ENCODE data around the gene RNF168. TPM values are rescaled to one million over a fixed set of nuclear protein-coding genes. Genes with fewer than 3 reads are reported as not detected.
"Not testable (repeated sequence)": the region's sequence is repeated elsewhere in the genome, so short reads cannot be mapped to it uniquely, and the experiment has no call there.

RNF168 gene
- polyA plus RNA-seq, 2 donors: 5.3 to 5.7 TPM

GRCh38 chr3:196458063-196458462 lies 45.5 kb downstream of the RNF168 start:
- no peaks in the 10 kb centered on the region for H3K9me3 ChIP-seq (ENCODE audit: control insufficient read depth in 2 of 2, insufficient read depth in 1 of 2, low read depth in 1 of 2, low read length in 1 of 2)
- no peak overlapping the region for H3K4me3 ChIP-seq (ENCODE audit: low read depth in 1 of 2, low read length in 2 of 2)
- H3K27ac ChIP-seq (ENCODE audit: low read depth in 2 of 2, low read length in 1 of 2): no peak overlapping the region
- no peaks in the 10 kb centered on the region for H3K36me3 ChIP-seq (ENCODE audit: control insufficient read depth in 2 of 2, insufficient read depth in 2 of 2, low read length in 1 of 2)
- H3K4me1 ChIP-seq (ENCODE audit: control insufficient read depth in 2 of 2, insufficient read depth in 2 of 2, low read length in 1 of 2): no peaks in the 10 kb centered on the region
- WGBS, 2 donors: 71 to 80% methylated on average over 4 of the region's 4 CpGs
- no peaks in the 10 kb centered on the region for H3K27me3 ChIP-seq (ENCODE audit: control insufficient read depth in 1 of 2, insufficient read depth in 2 of 2, low read length in 2 of 2)

DNA sequence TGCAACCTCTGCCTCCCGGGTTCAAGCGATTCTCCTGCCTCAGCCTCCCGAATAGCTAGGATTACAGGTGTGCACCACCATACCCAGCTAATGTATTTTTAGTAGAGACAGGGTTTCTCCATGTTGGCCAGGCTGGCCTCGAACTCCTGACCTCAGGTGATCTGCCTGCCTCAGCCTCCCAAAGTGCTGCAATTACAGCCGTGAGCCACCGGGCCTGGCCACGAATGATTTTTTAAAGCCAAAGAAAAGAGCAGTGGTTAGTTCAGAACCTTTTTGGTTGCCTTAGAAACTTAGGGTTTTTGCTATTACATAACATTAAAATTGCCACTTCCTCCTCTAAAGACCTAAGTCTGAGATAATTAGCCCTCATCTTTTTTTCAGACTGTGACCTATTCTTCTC lies 46.1 kb downstream of the RNF168 start:
- H3K27me3 ChIP-seq (ENCODE audit: control insufficient read depth in 1 of 2, insufficient read depth in 2 of 2, low read length in 2 of 2); H3K36me3 ChIP-seq (ENCODE audit: control insufficient read depth in 2 of 2, insufficient read depth in 2 of 2, low read length in 1 of 2); H3K4me1 ChIP-seq (ENCODE audit: control insufficient read depth in 2 of 2, insufficient read depth in 2 of 2, low read length in 1 of 2); H3K4me3 ChIP-seq (ENCODE audit: low read depth in 1 of 2, low read length in 2 of 2); H3K9me3 ChIP-seq (ENCODE audit: control insufficient read depth in 2 of 2, insufficient read depth in 1 of 2, low read depth in 1 of 2, low read length in 1 of 2); H3K27ac ChIP-seq (ENCODE audit: low read depth in 2 of 2, low read length in 1 of 2): not testable (repeated sequence)
- WGBS, 2 donors: 66 to 69% methylated on average over 6 to 7 of the region's 7 CpGs

DNA sequence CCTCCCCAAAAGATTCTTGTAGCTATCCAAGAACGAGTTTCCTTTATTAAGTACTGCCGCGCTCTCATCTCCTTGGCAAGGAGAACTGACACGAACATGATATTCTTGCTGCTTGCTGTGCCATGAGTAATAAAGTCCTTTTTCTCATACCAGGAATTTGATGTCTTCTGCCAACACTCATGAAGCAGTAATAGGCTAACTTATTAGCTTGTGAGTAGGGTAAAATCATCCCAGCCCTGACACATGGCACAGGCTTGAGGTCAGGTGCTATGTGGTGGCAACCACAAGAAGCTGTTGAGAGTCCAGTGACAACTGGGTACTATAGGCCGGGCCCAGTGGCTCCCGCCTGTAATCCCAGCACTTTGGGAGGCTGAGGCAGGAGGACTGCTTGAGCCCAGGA lies 48.6 kb downstream of the RNF168 start:
- H3K27ac ChIP-seq (ENCODE audit: low read depth in 2 of 2, low read length in 1 of 2): peak overlapping the region in 1 of 2 donors; percentile 33
- WGBS, 2 donors: 85 to 94% methylated on average over 6 of the region's 6 CpGs

GRCh38 chr3:196445391-196445790 lies 58.2 kb downstream of the RNF168 start:
- not testable (repeated sequence) for H3K4me3 ChIP-seq (ENCODE audit: low read depth in 1 of 2, low read length in 2 of 2); H3K27me3 ChIP-seq (ENCODE audit: control insufficient read depth in 1 of 2, insufficient read depth in 2 of 2, low read length in 2 of 2); H3K4me1 ChIP-seq (ENCODE audit: control insufficient read depth in 2 of 2, insufficient read depth in 2 of 2, low read length in 1 of 2); H3K27ac ChIP-seq (ENCODE audit: low read depth in 2 of 2, low read length in 1 of 2); H3K36me3 ChIP-seq (ENCODE audit: control insufficient read depth in 2 of 2, insufficient read depth in 2 of 2, low read length in 1 of 2); H3K9me3 ChIP-seq (ENCODE audit: control insufficient read depth in 2 of 2, insufficient read depth in 1 of 2, low read depth in 1 of 2, low read length in 1 of 2)
- WGBS, 2 donors: 92 to 94% methylated on average over 7 of the region's 7 CpGs

More for the DNA sequence above, 48.6 kb downstream of the RNF168 start:
- Histone ChIP-seq H3K9me3 (ENCODE audit: control insufficient read depth in 2 of 2, insufficient read depth in 1 of 2, low read depth in 1 of 2, low read length in 1 of 2) (no peaks in the 10 kb centered on the region), H3K4me3 (ENCODE audit: low read depth in 1 of 2, low read length in 2 of 2) (no peak overlapping the region), H3K27me3 (ENCODE audit: control insufficient read depth in 1 of 2, insufficient read depth in 2 of 2, low read length in 2 of 2) (no peaks in the 10 kb centered on the region), H3K36me3 (ENCODE audit: control insufficient read depth in 2 of 2, insufficient read depth in 2 of 2, low read length in 1 of 2) (no peaks in the 10 kb centered on the region), H3K4me1 (ENCODE audit: control insufficient read depth in 2 of 2, insufficient read depth in 2 of 2, low read length in 1 of 2) (no peaks in the 10 kb centered on the region)

- no peaks in the 10 kb centered on the region for H3K9me3 ChIP-seq (ENCODE audit: control insufficient read depth in 2 of 2, insufficient read depth in 1 of 2, low read depth in 1 of 2, low read length in 1 of 2)
- WGBS, 2 donors: 43 to 58% methylated on average over 2 of the region's 2 CpGs
- no peaks in the 10 kb centered on the region for H3K4me1 ChIP-seq (ENCODE audit: control insufficient read depth in 2 of 2, insufficient read depth in 2 of 2, low read length in 1 of 2)
- H3K27ac ChIP-seq (ENCODE audit: low read depth in 2 of 2, low read length in 1 of 2): no peak overlapping the region
- H3K27me3 ChIP-seq (ENCODE audit: control insufficient read depth in 1 of 2, insufficient read depth in 2 of 2, low read length in 2 of 2): no peaks in the 10 kb centered on the region
- H3K4me3 ChIP-seq (ENCODE audit: low read depth in 1 of 2, low read length in 2 of 2): no peak overlapping the region
- H3K36me3 ChIP-seq (ENCODE audit: control insufficient read depth in 2 of 2, insufficient read depth in 2 of 2, low read length in 1 of 2): no peaks in the 10 kb centered on the region
These were observed 59.1 kb downstream of the RNF168 start for GRCh38 chr3:196444500-196444894.

GRCh38 chr3:196440696-196441095 lies 62.9 kb downstream of the RNF168 start:
- H3K36me3 ChIP-seq (ENCODE audit: control insufficient read depth in 2 of 2, insufficient read depth in 2 of 2, low read length in 1 of 2): no peaks in the 10 kb centered on the region
- no peak overlapping the region for H3K27ac ChIP-seq (ENCODE audit: low read depth in 2 of 2, low read length in 1 of 2)
- 61 to 62% methylated on average over 3 of the region's 3 CpGs for whole genome bisulfite sequencing, 2 donors
- no peaks in the 10 kb centered on the region for H3K9me3 ChIP-seq (ENCODE audit: control insufficient read depth in 2 of 2, insufficient read depth in 1 of 2, low read depth in 1 of 2, low read length in 1 of 2)
- no peaks in the 10 kb centered on the region for H3K27me3 ChIP-seq (ENCODE audit: control insufficient read depth in 1 of 2, insufficient read depth in 2 of 2, low read length in 2 of 2)
- H3K4me1 ChIP-seq (ENCODE audit: control insufficient read depth in 2 of 2, insufficient read depth in 2 of 2, low read length in 1 of 2): no peaks in the 10 kb centered on the region
- no peak overlapping the region for H3K4me3 ChIP-seq (ENCODE audit: low read depth in 1 of 2, low read length in 2 of 2)

GRCh38 chr3:196440041-196440537 lies 63.5 kb downstream of the RNF168 start:
- WGBS, 2 donors: 79 to 82% methylated on average over 6 of the region's 6 CpGs
- Histone ChIP-seq H3K27ac (ENCODE audit: low read depth in 2 of 2, low read length in 1 of 2) (no peak overlapping the region), H3K4me3 (ENCODE audit: low read depth in 1 of 2, low read length in 2 of 2) (no peak overlapping the region), H3K27me3 (ENCODE audit: control insufficient read depth in 1 of 2, insufficient read depth in 2 of 2, low read length in 2 of 2) (no peaks in the 10 kb centered on the region), H3K36me3 (ENCODE audit: control insufficient read depth in 2 of 2, insufficient read depth in 2 of 2, low read length in 1 of 2) (no peaks in the 10 kb centered on the region), H3K4me1 (ENCODE audit: control insufficient read depth in 2 of 2, insufficient read depth in 2 of 2, low read length in 1 of 2) (no peaks in the 10 kb centered on the region), H3K9me3 (ENCODE audit: control insufficient read depth in 2 of 2, insufficient read depth in 1 of 2, low read depth in 1 of 2, low read length in 1 of 2) (no peaks in the 10 kb centered on the region)

GRCh38 chr3:196432137-196432879 lies 71.3 kb downstream of the RNF168 start, which contains the start of gene UBXN7:
UBXN7 (minus strand) TSS chr3:196432427; CDS start chr3:196432399, 28 bp downstream.
- Histone ChIP-seq H3K4me3 (ENCODE audit: low read depth in 1 of 2, low read length in 2 of 2) (peak within 1 kb of the TSS; percentile 89 to 95), H3K36me3 (ENCODE audit: control insufficient read depth in 2 of 2, insufficient read depth in 2 of 2, low read length in 1 of 2) (no peaks in the 10 kb centered on the region), H3K27me3 (ENCODE audit: control insufficient read depth in 1 of 2, insufficient read depth in 2 of 2, low read length in 2 of 2) (no peaks in the 10 kb centered on the region), H3K4me1 (ENCODE audit: control insufficient read depth in 2 of 2, insufficient read depth in 2 of 2, low read length in 1 of 2) (no peaks in the 10 kb centered on the region), H3K9me3 (ENCODE audit: control insufficient read depth in 2 of 2, insufficient read depth in 1 of 2, low read depth in 1 of 2, low read length in 1 of 2) (no peaks in the 10 kb centered on the region), H3K27ac (ENCODE audit: low read depth in 2 of 2, low read length in 1 of 2) (peak within 1 kb of the TSS; percentile 87 to 88)
- WGBS, 2 donors: 0% methylated on average over 58 to 67 of the region's 67 CpGs

DNA sequence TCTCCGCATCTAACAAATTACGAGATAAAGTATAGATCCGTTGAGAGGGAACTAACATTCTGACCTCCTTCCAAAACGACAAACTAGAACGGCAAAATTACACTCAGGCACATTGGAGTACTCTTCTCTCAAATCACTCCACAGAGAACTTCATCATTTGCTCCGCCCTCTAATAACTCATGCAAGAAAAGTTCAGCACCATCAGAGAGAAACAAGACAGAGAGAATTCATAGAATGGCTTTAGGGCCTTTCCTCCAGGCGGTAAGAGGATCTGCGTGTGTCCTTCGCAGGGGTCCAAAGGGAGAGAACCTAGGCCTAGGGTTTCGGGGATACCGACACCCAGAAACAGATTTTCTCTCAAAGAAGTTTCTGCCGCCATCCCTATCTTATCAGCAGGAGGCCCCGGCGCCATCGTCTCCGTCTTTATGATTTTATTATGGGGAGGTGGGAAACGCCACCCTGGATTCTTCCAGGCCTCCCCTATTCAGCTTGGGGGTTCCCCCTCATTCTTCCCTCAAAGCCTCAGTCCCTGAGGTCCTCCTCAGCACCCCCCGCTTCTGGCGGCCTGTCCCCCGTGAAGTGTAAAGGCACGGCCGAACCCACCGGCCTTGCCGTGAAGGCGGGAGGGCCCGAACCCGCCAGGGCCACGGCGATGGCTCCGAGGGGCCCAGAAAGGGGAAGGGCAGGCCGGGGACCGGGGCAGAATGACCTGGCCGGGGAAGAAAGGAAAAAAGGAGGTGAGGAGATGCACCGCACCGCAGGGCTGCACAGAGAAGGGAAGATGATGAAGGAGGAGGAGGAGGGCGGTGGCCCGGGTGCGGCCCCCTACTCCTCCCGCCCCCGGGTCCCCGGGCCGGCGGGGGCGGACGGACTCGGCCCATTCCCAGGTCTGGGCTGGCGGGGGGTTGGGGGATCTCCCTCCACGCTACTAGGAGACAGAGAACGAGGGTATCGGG lies 72.1 kb downstream of the RNF168 start:
- no peaks in the 10 kb centered on the region for H3K36me3 ChIP-seq (ENCODE audit: control insufficient read depth in 2 of 2, insufficient read depth in 2 of 2, low read length in 1 of 2)
- H3K27ac ChIP-seq (ENCODE audit: low read depth in 2 of 2, low read length in 1 of 2): peak overlapping the region; percentile 87 to 88
- WGBS, 2 donors: 2% methylated on average over 50 of the region's 50 CpGs

More for the DNA sequence above, 72.1 kb downstream of the RNF168 start:
- Histone ChIP-seq H3K9me3 (ENCODE audit: control insufficient read depth in 2 of 2, insufficient read depth in 1 of 2, low read depth in 1 of 2, low read length in 1 of 2) (no peaks in the 10 kb centered on the region), H3K4me1 (ENCODE audit: control insufficient read depth in 2 of 2, insufficient read depth in 2 of 2, low read length in 1 of 2) (no peaks in the 10 kb centered on the region), H3K27me3 (ENCODE audit: control insufficient read depth in 1 of 2, insufficient read depth in 2 of 2, low read length in 2 of 2) (no peaks in the 10 kb centered on the region), H3K4me3 (ENCODE audit: low read depth in 1 of 2, low read length in 2 of 2) (peak overlapping the region; percentile 89 to 95)
